WTC11 (cell line): Measurements from ENCODE around the gene OR2F1.

Experiments used
- ESRRA ChIP-seq: sonication (generic); formaldehyde crosslinking; IDR thresholded peaks from 2 replicates; pipeline ENCODE4 v1.8.1; 2022; ENCODE audit warnings: mild to moderate bottlenecking, missing genetic modification reagents, borderline replicate concordance
- NFE2L1 ChIP-seq: sonication (generic); formaldehyde crosslinking; IDR thresholded peaks from 2 replicates; pipeline ENCODE4 v1.8.1; 2023; ENCODE audit warnings: missing genetic modification reagents
- NR3C1 ChIP-seq: sonication (generic); formaldehyde crosslinking; conservative IDR thresholded peaks from 2 replicates; pipeline ENCODE4 v1.8.1; 2023; ENCODE audit warnings: low read depth, mild to moderate bottlenecking, missing genetic modification reagents
- SOX15 ChIP-seq: fragments of 250-450 bp; sonication (Bioruptor Pico); IDR thresholded peaks from 2 replicates; pipeline ENCODE4 v1.9.0; 2021; ENCODE audit warnings: mild to moderate bottlenecking
- ZNF232 ChIP-seq: sonication (generic); formaldehyde crosslinking; IDR thresholded peaks from 2 replicates; pipeline ENCODE4 v1.8.0; 2022; ENCODE audit warnings: mild to moderate bottlenecking, missing genetic modification reagents
- ZNF396 ChIP-seq: fragments of 250-450 bp; sonication (Bioruptor Pico); IDR thresholded peaks from 2 replicates; pipeline ENCODE4 v1.8.0; 2021; ENCODE audit warnings: mild to moderate bottlenecking, moderate library complexity, borderline replicate concordance
- TF ChIP-seq, protein P1 (sequence below): fragments of 200-600 bp; IDR thresholded peaks from 2 replicates; pipeline ENCODE4 v1.8.0; 2022; ENCODE audit warnings: antibody characterized with exemption
- TF ChIP-seq, protein P2 (sequence below): sonication (generic); formaldehyde crosslinking; IDR thresholded peaks from 2 replicates; pipeline ENCODE4 v1.8.1; 2023; ENCODE audit warnings: mild to moderate bottlenecking, missing genetic modification reagents, moderate library complexity
- TF ChIP-seq, protein P3 (sequence below): sonication (generic); formaldehyde crosslinking; IDR thresholded peaks from 2 replicates; pipeline ENCODE4 v1.8.1; 2023; ENCODE audit warnings: mild to moderate bottlenecking, moderate library complexity, missing genetic modification reagents
- TF ChIP-seq, protein P4 (sequence below): sonication (generic); formaldehyde crosslinking; IDR thresholded peaks from 2 replicates; pipeline ENCODE4 v1.8.1; 2023; ENCODE audit warnings: mild to moderate bottlenecking, missing genetic modification reagents, borderline replicate concordance
- TF ChIP-seq, protein P5 (sequence below): sonication (generic); formaldehyde crosslinking; IDR thresholded peaks from 2 replicates; pipeline ENCODE4 v1.8.0; 2023; ENCODE audit warnings: missing genetic modification reagents, mild to moderate bottlenecking, borderline replicate concordance
- TF ChIP-seq, protein P6 (sequence below): sonication (generic); formaldehyde crosslinking; IDR thresholded peaks from 2 replicates; pipeline ENCODE4 v1.8.1; 2023; ENCODE audit warnings: mild to moderate bottlenecking, missing genetic modification reagents, moderate library complexity
- TF ChIP-seq, protein P7 (sequence below): sonication (generic); formaldehyde crosslinking; conservative IDR thresholded peaks from 2 replicates; pipeline ENCODE4 v1.8.1; 2023; ENCODE audit warnings: mild to moderate bottlenecking, low read depth, missing genetic modification reagents, moderate library complexity

DNA sequence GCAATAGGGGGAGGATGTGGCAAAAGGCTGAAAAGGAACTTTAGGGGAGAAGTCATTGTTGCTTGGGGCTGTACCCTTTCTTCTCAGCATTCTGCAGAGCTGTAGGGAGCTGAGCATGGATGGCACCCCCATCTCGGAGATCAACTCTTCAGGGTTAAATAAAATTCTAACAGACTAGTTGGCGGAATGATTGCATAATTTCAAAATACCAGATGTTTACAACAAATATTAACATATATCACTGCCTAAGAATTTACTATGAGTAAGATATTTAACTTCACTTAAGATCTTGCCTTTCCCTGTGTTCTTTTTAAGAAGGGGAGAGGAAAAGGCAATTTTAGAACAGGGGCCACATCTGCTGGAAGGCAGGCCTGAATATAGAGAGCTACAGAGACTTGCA lies 509 bp upstream of the OR2F1 start:
- TF ChIP-seq NR3C1 (CRISPR knock-in tag) (no peak), ZNF232 (no peak), NFE2L1 (no peak), ESRRA (CRISPR knock-in tag) (no peak), ZNF396 (CRISPR knock-in tag) (no peak), SOX15 (CRISPR knock-in tag) (no peak)
- TF ChIP-seq, protein P1, sequence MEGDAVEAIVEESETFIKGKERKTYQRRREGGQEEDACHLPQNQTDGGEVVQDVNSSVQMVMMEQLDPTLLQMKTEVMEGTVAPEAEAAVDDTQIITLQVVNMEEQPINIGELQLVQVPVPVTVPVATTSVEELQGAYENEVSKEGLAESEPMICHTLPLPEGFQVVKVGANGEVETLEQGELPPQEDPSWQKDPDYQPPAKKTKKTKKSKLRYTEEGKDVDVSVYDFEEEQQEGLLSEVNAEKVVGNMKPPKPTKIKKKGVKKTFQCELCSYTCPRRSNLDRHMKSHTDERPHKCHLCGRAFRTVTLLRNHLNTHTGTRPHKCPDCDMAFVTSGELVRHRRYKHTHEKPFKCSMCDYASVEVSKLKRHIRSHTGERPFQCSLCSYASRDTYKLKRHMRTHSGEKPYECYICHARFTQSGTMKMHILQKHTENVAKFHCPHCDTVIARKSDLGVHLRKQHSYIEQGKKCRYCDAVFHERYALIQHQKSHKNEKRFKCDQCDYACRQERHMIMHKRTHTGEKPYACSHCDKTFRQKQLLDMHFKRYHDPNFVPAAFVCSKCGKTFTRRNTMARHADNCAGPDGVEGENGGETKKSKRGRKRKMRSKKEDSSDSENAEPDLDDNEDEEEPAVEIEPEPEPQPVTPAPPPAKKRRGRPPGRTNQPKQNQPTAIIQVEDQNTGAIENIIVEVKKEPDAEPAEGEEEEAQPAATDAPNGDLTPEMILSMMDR = no peak
- TF ChIP-seq, protein P2, sequence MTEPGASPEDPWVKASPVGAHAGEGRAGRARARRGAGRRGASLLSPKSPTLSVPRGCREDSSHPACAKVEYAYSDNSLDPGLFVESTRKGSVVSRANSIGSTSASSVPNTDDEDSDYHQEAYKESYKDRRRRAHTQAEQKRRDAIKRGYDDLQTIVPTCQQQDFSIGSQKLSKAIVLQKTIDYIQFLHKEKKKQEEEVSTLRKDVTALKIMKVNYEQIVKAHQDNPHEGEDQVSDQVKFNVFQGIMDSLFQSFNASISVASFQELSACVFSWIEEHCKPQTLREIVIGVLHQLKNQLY (CRISPR knock-in tag) = no peak
- TF ChIP-seq, protein P3, sequence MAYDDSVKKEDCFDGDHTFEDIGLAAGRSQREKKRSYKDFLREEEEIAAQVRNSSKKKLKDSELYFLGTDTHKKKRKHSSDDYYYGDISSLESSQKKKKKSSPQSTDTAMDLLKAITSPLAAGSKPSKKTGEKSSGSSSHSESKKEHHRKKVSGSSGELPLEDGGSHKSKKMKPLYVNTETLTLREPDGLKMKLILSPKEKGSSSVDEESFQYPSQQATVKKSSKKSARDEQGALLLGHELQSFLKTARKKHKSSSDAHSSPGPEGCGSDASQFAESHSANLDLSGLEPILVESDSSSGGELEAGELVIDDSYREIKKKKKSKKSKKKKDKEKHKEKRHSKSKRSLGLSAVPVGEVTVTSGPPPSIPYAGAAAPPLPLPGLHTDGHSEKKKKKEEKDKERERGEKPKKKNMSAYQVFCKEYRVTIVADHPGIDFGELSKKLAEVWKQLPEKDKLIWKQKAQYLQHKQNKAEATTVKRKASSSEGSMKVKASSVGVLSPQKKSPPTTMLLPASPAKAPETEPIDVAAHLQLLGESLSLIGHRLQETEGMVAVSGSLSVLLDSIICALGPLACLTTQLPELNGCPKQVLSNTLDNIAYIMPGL (CRISPR knock-in tag) = no peak
- TF ChIP-seq, protein P4, sequence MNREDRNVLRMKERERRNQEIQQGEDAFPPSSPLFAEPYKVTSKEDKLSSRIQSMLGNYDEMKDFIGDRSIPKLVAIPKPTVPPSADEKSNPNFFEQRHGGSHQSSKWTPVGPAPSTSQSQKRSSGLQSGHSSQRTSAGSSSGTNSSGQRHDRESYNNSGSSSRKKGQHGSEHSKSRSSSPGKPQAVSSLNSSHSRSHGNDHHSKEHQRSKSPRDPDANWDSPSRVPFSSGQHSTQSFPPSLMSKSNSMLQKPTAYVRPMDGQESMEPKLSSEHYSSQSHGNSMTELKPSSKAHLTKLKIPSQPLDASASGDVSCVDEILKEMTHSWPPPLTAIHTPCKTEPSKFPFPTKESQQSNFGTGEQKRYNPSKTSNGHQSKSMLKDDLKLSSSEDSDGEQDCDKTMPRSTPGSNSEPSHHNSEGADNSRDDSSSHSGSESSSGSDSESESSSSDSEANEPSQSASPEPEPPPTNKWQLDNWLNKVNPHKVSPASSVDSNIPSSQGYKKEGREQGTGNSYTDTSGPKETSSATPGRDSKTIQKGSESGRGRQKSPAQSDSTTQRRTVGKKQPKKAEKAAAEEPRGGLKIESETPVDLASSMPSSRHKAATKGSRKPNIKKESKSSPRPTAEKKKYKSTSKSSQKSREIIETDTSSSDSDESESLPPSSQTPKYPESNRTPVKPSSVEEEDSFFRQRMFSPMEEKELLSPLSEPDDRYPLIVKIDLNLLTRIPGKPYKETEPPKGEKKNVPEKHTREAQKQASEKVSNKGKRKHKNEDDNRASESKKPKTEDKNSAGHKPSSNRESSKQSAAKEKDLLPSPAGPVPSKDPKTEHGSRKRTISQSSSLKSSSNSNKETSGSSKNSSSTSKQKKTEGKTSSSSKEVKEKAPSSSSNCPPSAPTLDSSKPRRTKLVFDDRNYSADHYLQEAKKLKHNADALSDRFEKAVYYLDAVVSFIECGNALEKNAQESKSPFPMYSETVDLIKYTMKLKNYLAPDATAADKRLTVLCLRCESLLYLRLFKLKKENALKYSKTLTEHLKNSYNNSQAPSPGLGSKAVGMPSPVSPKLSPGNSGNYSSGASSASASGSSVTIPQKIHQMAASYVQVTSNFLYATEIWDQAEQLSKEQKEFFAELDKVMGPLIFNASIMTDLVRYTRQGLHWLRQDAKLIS = no peak
- TF ChIP-seq, protein P5, sequence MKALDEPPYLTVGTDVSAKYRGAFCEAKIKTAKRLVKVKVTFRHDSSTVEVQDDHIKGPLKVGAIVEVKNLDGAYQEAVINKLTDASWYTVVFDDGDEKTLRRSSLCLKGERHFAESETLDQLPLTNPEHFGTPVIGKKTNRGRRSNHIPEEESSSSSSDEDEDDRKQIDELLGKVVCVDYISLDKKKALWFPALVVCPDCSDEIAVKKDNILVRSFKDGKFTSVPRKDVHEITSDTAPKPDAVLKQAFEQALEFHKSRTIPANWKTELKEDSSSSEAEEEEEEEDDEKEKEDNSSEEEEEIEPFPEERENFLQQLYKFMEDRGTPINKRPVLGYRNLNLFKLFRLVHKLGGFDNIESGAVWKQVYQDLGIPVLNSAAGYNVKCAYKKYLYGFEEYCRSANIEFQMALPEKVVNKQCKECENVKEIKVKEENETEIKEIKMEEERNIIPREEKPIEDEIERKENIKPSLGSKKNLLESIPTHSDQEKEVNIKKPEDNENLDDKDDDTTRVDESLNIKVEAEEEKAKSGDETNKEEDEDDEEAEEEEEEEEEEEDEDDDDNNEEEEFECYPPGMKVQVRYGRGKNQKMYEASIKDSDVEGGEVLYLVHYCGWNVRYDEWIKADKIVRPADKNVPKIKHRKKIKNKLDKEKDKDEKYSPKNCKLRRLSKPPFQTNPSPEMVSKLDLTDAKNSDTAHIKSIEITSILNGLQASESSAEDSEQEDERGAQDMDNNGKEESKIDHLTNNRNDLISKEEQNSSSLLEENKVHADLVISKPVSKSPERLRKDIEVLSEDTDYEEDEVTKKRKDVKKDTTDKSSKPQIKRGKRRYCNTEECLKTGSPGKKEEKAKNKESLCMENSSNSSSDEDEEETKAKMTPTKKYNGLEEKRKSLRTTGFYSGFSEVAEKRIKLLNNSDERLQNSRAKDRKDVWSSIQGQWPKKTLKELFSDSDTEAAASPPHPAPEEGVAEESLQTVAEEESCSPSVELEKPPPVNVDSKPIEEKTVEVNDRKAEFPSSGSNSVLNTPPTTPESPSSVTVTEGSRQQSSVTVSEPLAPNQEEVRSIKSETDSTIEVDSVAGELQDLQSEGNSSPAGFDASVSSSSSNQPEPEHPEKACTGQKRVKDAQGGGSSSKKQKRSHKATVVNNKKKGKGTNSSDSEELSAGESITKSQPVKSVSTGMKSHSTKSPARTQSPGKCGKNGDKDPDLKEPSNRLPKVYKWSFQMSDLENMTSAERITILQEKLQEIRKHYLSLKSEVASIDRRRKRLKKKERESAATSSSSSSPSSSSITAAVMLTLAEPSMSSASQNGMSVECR = no peak
- TF ChIP-seq, protein P6, sequence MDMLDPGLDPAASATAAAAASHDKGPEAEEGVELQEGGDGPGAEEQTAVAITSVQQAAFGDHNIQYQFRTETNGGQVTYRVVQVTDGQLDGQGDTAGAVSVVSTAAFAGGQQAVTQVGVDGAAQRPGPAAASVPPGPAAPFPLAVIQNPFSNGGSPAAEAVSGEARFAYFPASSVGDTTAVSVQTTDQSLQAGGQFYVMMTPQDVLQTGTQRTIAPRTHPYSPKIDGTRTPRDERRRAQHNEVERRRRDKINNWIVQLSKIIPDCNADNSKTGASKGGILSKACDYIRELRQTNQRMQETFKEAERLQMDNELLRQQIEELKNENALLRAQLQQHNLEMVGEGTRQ (CRISPR knock-in tag) = no peak
- TF ChIP-seq, protein P7, sequence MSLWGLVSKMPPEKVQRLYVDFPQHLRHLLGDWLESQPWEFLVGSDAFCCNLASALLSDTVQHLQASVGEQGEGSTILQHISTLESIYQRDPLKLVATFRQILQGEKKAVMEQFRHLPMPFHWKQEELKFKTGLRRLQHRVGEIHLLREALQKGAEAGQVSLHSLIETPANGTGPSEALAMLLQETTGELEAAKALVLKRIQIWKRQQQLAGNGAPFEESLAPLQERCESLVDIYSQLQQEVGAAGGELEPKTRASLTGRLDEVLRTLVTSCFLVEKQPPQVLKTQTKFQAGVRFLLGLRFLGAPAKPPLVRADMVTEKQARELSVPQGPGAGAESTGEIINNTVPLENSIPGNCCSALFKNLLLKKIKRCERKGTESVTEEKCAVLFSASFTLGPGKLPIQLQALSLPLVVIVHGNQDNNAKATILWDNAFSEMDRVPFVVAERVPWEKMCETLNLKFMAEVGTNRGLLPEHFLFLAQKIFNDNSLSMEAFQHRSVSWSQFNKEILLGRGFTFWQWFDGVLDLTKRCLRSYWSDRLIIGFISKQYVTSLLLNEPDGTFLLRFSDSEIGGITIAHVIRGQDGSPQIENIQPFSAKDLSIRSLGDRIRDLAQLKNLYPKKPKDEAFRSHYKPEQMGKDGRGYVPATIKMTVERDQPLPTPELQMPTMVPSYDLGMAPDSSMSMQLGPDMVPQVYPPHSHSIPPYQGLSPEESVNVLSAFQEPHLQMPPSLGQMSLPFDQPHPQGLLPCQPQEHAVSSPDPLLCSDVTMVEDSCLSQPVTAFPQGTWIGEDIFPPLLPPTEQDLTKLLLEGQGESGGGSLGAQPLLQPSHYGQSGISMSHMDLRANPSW (CRISPR knock-in tag) = no peak
